Motor neuron (in vitro differentiated cells): ENCODE measurements around the gene PADI2. TPM values are rescaled to one million over a fixed set of nuclear protein-coding genes. Genes with fewer than 3 reads are reported as not detected.
A peak's percentile ranks its signal among the peaks of the same experiment; 100 is the strongest.

Experiments used
- ATAC-seq, 8 experiments: fragments of 200-7000 bp; cut with Tn5 transposase; replicated peaks in 6 of 8; 2 replicates each; pipeline ENCODE4 v1.8.0; 2021; ENCODE audit warnings: mild to moderate bottlenecking in 8 of 8, moderate library complexity in 8 of 8
- H3K27ac ChIP-seq, 2 donors: fragments of 250-450 bp; sonication (Bioruptor Pico); 2 replicates each; pipeline ENCODE4 v1.9.0; 2021; ENCODE audit warnings: antibody characterized with exemption in 2 of 2, mild to moderate bottlenecking in 2 of 2, moderate library complexity in 1 of 2
- H3K4me1 ChIP-seq, 2 donors: fragments of 250-450 bp; sonication (Bioruptor Pico); replicated peaks in 1 of 2; 2 replicates each; pipeline ENCODE4 v1.6.1; 2021; ENCODE audit warnings: antibody characterized with exemption in 2 of 2, mild to moderate bottlenecking in 2 of 2, moderate library complexity in 1 of 2
- H3K4me3 ChIP-seq, 5 donors: fragments of 250-450 bp; sonication (Bioruptor Pico); 2 replicates each; pipeline ENCODE4 v1.9.0; 2021; ENCODE audit warnings: antibody characterized with exemption in 5 of 5, mild to moderate bottlenecking in 5 of 5, moderate library complexity in 4 of 5
- WGBS, 10 experiments: fragments of 450-650 bp; shearing (Covaris generic); methylation state at CpG; one replicate each; pipeline ENCODE4 v1.0.0; 2022; 5-methylcytosine and 5-hydroxymethylcytosine counted together
- in situ Hi-C, 9 experiments: fragments of 400-800 bp; cut with MboI; loops; one replicate each; pipeline ENCODE4 v1.15.0; 2021; ENCODE audit warnings: low sequenced_read_pairs in 9 of 9, low pct_unique_long_range_greater_than_20kb in 2 of 9; ENCODE audit not compliant: unreplicated experiment in 9 of 9
- total RNA-seq, 8 experiments: library from RNA; unstranded; fragments of 300-600 nt; gene quantifications; 2 replicates each; pipeline versions ENCODE4 v1.2.3 to v1.2.4, GENCODE V29; 2022

Gene PADI2
- total RNA-seq, 8 experiments from 2014 or later = 0.92 to 5.3 (median 2.0) TPM

- 0 to 1% (median 0%) methylated on average over 2 to 34 of the region's 44 CpGs; no CpG with 5 or more reads in 3 of the 10 experiments for WGBS, 10 experiments
- in situ Hi-C loops = no loop called here
- H3K27ac ChIP-seq = peak within 1 kb of the TSS; percentile 85 to 91
- H3K4me1 ChIP-seq = peaks cover 11 to 12% of the 10 kb centered on the region in 2 donors
- peak; percentile 97 to 99 (median 98) for ATAC-seq
- H3K4me3 ChIP-seq = peak within 1 kb of the TSS; percentile 60 to 77 (median 69)
Measured at GRCh38 chr1:17053685-17054410, 65.4 kb downstream of the PADI2 start, which contains the start of gene SDHB. SDHB (minus strand) TSS chr1:17054032; CDS start chr1:17054019, 13 bp downstream.

- peak overlapping the region; percentile 85 to 91 for H3K27ac ChIP-seq
- H3K4me1 ChIP-seq = peaks cover 11 to 12% of the 10 kb centered on the region in 2 donors
- no peak for ATAC-seq
- WGBS, 10 experiments = 0 to 7% (median 1%) methylated on average over 2 to 11 of the region's 12 CpGs; no CpG with 5 or more reads in 2 of the 10 experiments
- in situ Hi-C loops = no loop called here
- H3K4me3 ChIP-seq = peak overlapping the region; percentile 60 to 77 (median 69)
Measured at GRCh38 chr1:17053086-17053684, 66.1 kb downstream of the PADI2 start.

DNA sequence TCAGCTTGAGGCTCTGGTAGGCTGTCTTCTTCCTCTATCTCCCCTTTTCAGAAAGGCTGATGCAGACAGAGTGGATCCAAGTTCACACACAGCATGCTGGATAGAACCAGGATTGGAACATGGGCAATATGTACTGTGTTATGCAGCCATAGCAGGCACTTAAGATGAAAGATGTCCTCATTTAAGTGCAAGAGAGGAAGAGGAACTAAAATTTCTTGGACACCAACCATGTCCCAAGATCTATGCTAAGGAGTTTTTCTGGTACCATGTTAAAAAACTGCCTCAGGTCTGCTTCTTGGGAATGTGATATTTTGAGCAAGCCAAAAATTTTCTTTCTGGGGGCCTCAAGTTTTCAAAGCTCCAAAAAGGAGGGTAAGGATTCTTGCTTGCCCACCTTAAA, 66.6 kb downstream of the PADI2 start:
- H3K4me1 ChIP-seq = peaks cover 11 to 12% of the 10 kb centered on the region in 2 donors
- H3K27ac ChIP-seq = peak overlapping the region in 1 of 2 donors; percentile 85
- H3K4me3 ChIP-seq = peak overlapping the region; percentile 60 to 77 (median 69)
- in situ Hi-C loops = no loop called here
- no peak for ATAC-seq

DNA sequence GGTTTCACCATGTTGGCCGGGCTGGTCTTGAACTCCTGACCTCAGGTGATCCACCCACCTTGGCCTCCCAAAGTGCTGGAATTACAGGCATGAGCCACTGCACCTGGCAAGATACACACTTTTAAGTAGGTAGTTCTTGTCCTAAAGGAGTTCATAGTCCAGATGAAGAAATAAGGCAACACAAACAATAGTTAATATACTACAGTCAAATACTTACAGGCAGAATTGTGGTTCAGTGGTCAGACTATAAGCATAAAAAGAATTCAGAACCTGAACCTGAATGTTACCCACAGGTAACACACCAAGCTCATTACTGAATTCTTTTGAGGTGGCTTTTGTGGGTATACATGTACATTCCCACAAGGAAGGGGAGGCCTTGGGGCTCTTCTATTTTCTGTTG, 67.2 kb downstream of the PADI2 start:
- no peak for ATAC-seq
- in situ Hi-C loops = no loop called here
- 86 to 100% (median 100%) methylated on average over 1 of the region's 1 CpG; no CpG with 5 or more reads in 7 of the 10 experiments for WGBS, 10 experiments
- Histone ChIP-seq H3K4me3 (peak overlapping the region in 1 of 5 donors; percentile 70), H3K27ac (no peak overlapping the region), H3K4me1 (peaks cover 11 to 12% of the 10 kb centered on the region in 2 donors)

DNA sequence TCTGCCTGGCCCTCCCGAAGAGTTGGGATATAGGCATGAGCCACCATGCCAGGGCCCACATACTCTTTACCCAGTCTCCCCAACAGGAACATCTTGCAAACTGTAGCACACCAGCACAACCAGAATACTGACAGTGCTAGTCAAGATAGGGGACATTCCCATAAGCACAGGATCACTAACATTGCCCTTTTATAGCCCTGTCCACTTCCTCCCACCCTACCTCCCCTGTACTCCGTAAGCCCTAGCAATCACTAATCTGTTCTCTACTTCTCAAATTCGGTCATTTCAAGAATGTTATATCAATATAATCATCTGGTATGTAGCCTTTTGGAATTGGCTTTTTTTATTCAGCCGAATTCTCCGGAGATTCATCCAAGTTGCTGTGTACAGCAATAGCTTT, 71.3 kb downstream of the PADI2 start:
- peaks cover 11 to 16% of the 10 kb centered on the region in 2 donors for H3K4me1 ChIP-seq
- in situ Hi-C loops = loop anchor here in 1 of 9 experiments (10.0 to 25.0 kb wide), 2 partner anchors 93 to 411 kb away; no protein-coding TSS in a partner anchor
- no peak overlapping the region for H3K4me3 ChIP-seq
- H3K27ac ChIP-seq = no peak overlapping the region
- WGBS, 10 experiments = 84 to 100% (median 95%) methylated on average over 1 to 5 of the region's 5 CpGs
- ATAC-seq = peak in 2 of 8 experiments; percentile 16 to 19

- 33 to 77% (median 57%) methylated on average over 1 to 3 of the region's 3 CpGs; no CpG with 5 or more reads in 1 of the 10 experiments for WGBS, 10 experiments
- H3K4me1 ChIP-seq = peaks cover 3 to 5% of the 10 kb centered on the region in 2 donors
- H3K4me3 ChIP-seq = no peak overlapping the region
- no peak overlapping the region for H3K27ac ChIP-seq
- in situ Hi-C loops = loop anchor here in 1 of 9 experiments (10.0 to 25.0 kb wide), 2 partner anchors 91 to 409 kb away; no protein-coding TSS in a partner anchor
- ATAC-seq = peak in 5 of 8 experiments; percentile 10 to 31 (median 15)
Measured at GRCh38 chr1:17046334-17046657, 73.0 kb downstream of the PADI2 start.

- H3K4me3 ChIP-seq = no peak overlapping the region
- H3K27ac ChIP-seq = no peak overlapping the region
- WGBS, 10 experiments = 4 to 56% (median 40%) methylated on average over 2 to 9 of the region's 9 CpGs
- H3K4me1 ChIP-seq = peaks cover 3 to 5% of the 10 kb centered on the region in 2 donors
- peak; percentile 48 to 99 (median 60) for ATAC-seq
- in situ Hi-C loops = loop anchor here in 1 of 9 experiments (10.0 to 25.0 kb wide), 2 partner anchors 91 to 408 kb away; no protein-coding TSS in a partner anchor
Measured at GRCh38 chr1:17045634-17046333, 73.5 kb downstream of the PADI2 start.

- 0 to 100% (median 76%) methylated on average over 1 to 5 of the region's 5 CpGs for WGBS, 10 experiments
- ATAC-seq = peak in 3 of 8 experiments; percentile 8 to 74 (median 66)
- in situ Hi-C loops = loop anchor here in 1 of 9 experiments (10.0 to 25.0 kb wide), 2 partner anchors 90 to 408 kb away; no protein-coding TSS in a partner anchor
- H3K27ac ChIP-seq = no peak overlapping the region
- H3K4me1 ChIP-seq = peaks cover 3 to 5% of the 10 kb centered on the region in 2 donors
- no peak overlapping the region for H3K4me3 ChIP-seq
Measured at GRCh38 chr1:17045150-17045549, 74.1 kb downstream of the PADI2 start.

GRCh38 chr1:17043676-17044075, 75.6 kb downstream of the PADI2 start:
- Histone ChIP-seq H3K4me1 (peaks cover 3 to 5% of the 10 kb centered on the region in 2 donors), H3K4me3 (no peak overlapping the region), H3K27ac (no peak overlapping the region)
- WGBS, 10 experiments = 72 to 94% (median 82%) methylated on average over 2 to 5 of the region's 5 CpGs; no CpG with 5 or more reads in 2 of the 10 experiments
- in situ Hi-C loops = loop anchor here in 1 of 9 experiments (10.0 to 25.0 kb wide), 2 partner anchors 89 to 406 kb away; no protein-coding TSS in a partner anchor
- ATAC-seq = no peak

GRCh38 chr1:17040135-17040534, 79.1 kb downstream of the PADI2 start:
- no peak for ATAC-seq
- H3K4me3 ChIP-seq = no peak overlapping the region
- 25 to 100% (median 56%) methylated on average over 1 of the region's 1 CpG for WGBS, 10 experiments
- H3K4me1 ChIP-seq = no peaks in the 10 kb centered on the region
- in situ Hi-C loops = loop anchor here in 1 of 9 experiments (10.0 to 25.0 kb wide), 2 partner anchors 85 to 403 kb away; no protein-coding TSS in a partner anchor
- no peak overlapping the region for H3K27ac ChIP-seq

GRCh38 chr1:17039522-17039921, 79.7 kb downstream of the PADI2 start:
- in situ Hi-C loops = loop anchor here in 1 of 9 experiments (25.0 kb wide), 1 partner anchor 402 kb away; no protein-coding TSS in a partner anchor
- no peaks in the 10 kb centered on the region for H3K4me1 ChIP-seq
- H3K27ac ChIP-seq = no peak overlapping the region
- 90 to 100% (median 98%) methylated on average over 1 to 2 of the region's 2 CpGs for WGBS, 10 experiments
- no peak for ATAC-seq
- H3K4me3 ChIP-seq = no peak overlapping the region

DNA sequence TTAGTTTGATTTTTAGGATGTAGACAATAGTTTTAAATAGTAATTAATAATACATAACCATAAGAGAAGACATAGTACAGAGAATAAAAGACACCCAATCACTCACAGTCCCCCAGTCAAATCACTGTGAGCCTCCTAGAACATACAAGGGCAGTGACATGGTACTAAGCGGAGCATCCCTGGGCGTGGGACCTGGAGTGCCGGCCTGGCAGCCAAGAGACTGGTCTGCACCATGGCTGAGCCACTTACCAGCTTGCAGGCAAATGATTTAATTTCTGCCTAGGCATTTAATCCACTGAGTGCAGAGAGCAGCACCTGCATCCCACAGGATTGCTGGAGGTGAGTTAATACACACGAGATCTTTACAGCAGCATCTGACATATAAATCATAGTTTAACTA, 85.8 kb downstream of the PADI2 start:
- ATAC-seq = no peak
- 40 to 100% (median 93%) methylated on average over 1 to 4 of the region's 4 CpGs; no CpG with 5 or more reads in 2 of the 10 experiments for WGBS, 10 experiments
- in situ Hi-C loops = loop anchor here in 1 of 9 experiments (25.0 kb wide), 1 partner anchor 396 kb away; no protein-coding TSS in a partner anchor
- H3K4me1 ChIP-seq = no peaks in the 10 kb centered on the region
- H3K4me3 ChIP-seq = no peak overlapping the region
- H3K27ac ChIP-seq = no peak overlapping the region
